GM23338 (cell line): ENCODE results near the gene OR2AE1. TPM values are rescaled to one million over a fixed set of nuclear protein-coding genes. Genes with fewer than 3 reads are reported as not detected.

Source experiments
- ATAC-seq: fragments of 200-7000 bp; cut with Tn5 transposase; 3 replicates; pipeline ENCODE4 v1.9.1; 2020
- DNase-seq: peaks from one replicate; pipeline ENCODE4 v3.0.0-alpha.2; 2015; ENCODE audit warnings: low spot score
- H2AFZ ChIP-seq: fragments of 200-600 bp; sonication (generic); 2 replicates; pipeline ENCODE4 v1.8.0; 2016; ENCODE audit warnings: antibody characterized with exemption, mild to moderate bottlenecking, moderate library complexity
- H3F3A ChIP-seq: fragments of 200-600 bp; sonication (generic); replicated peaks from 2 replicates; pipeline ENCODE4 v1.8.0; 2017; ENCODE audit warnings: antibody characterized with exemption, mixed run types, low read depth
- H3K27ac ChIP-seq: fragments of 200-600 bp; sonication (generic); 2 replicates; pipeline ENCODE4 v1.6.1; 2016; ENCODE audit warnings: low read depth
- H3K27me3 ChIP-seq: fragments of 200-600 bp; sonication (generic); 2 replicates; pipeline ENCODE4 v1.8.0; 2016; ENCODE audit warnings: mild to moderate bottlenecking, mixed run types, moderate library complexity; ENCODE audit not compliant: insufficient read depth
- H3K36me3 ChIP-seq: fragments of 200-600 bp; sonication (generic); 2 replicates; pipeline ENCODE4 v1.8.0; 2016; ENCODE audit warnings: mild to moderate bottlenecking; ENCODE audit not compliant: insufficient read depth
- H3K4me1 ChIP-seq: fragments of 200-600 bp; sonication (generic); 2 replicates; pipeline ENCODE4 v1.8.0; 2016; ENCODE audit warnings: mild to moderate bottlenecking, moderate library complexity; ENCODE audit not compliant: insufficient read depth
- H3K4me2 ChIP-seq: fragments of 200-600 bp; sonication (generic); 2 replicates; pipeline ENCODE4 v1.7.1; 2017; ENCODE audit warnings: mixed run types
- H3K4me3 ChIP-seq: fragments of 200-600 bp; sonication (generic); 2 replicates; pipeline ENCODE4 v1.6.1; 2016; ENCODE audit warnings: mixed run types
- H3K79me2 ChIP-seq: fragments of 200-600 bp; sonication (generic); replicated peaks from 2 replicates; pipeline ENCODE4 v1.8.0; 2017; ENCODE audit warnings: mild to moderate bottlenecking; ENCODE audit not compliant: insufficient read depth
- H3K9me2 ChIP-seq: fragments of 200-600 bp; sonication (generic); 2 replicates; pipeline ENCODE4 v1.8.0; 2017; ENCODE audit not compliant: insufficient read depth
- H4K20me1 ChIP-seq: fragments of 200-600 bp; sonication (generic); replicated peaks from 2 replicates; pipeline ENCODE4 v1.8.0; 2017; ENCODE audit warnings: mild to moderate bottlenecking; ENCODE audit not compliant: insufficient read depth
- H3K27ac Mint-ChIP-seq: 2 replicates; pipeline ENCODE4 v1.8.0; 2020; ENCODE audit warnings: inconsistent platforms, mild to moderate bottlenecking, moderate library complexity, mixed read lengths
- H3K27me3 Mint-ChIP-seq: 3 replicates; pipeline ENCODE4 v1.8.0; 2022; ENCODE audit warnings: low read depth, mild to moderate bottlenecking, moderate library complexity, mixed read lengths, inconsistent platforms; ENCODE audit not compliant: insufficient read depth, poor library complexity
- H3K36me3 Mint-ChIP-seq: 3 replicates; pipeline ENCODE4 v1.8.0; 2021; ENCODE audit warnings: low read depth, mild to moderate bottlenecking, inconsistent platforms, moderate library complexity, mixed read lengths
- H3K4me1 Mint-ChIP-seq: 3 replicates; pipeline ENCODE4 v1.8.0; 2020; ENCODE audit warnings: mild to moderate bottlenecking, inconsistent platforms, mixed read lengths
- H3K4me3 Mint-ChIP-seq: 3 replicates; pipeline ENCODE4 v1.8.0; 2021; ENCODE audit warnings: moderate library complexity, mild to moderate bottlenecking, inconsistent platforms, mixed read lengths
- H3K9me3 Mint-ChIP-seq: 3 replicates; pipeline ENCODE4 v1.8.0; 2020; ENCODE audit warnings: moderate library complexity, mild to moderate bottlenecking, inconsistent platforms, mixed read lengths
- CREB1 ChIP-seq: fragments of 250-450 bp; sonication (Bioruptor Pico); IDR thresholded peaks from 2 replicates; pipeline ENCODE4 v1.5.0; 2020; ENCODE audit warnings: low read depth, mild to moderate bottlenecking, moderate library complexity
- CTCF ChIP-seq, 2 experiments: fragments of 200-600 bp in 1 of 2; sonication (generic) in 1 of 2; conservative IDR thresholded peaks; 2 replicates each; pipeline versions ENCODE4 v1.5.1 to v1.6.1; 2016 to 2017; ENCODE audit warnings: antibody characterized with exemption in 2 of 2, low read depth in 2 of 2, mild to moderate bottlenecking in 2 of 2, moderate library complexity in 1 of 2
- ETS1 ChIP-seq: IDR thresholded peaks from 2 replicates; pipeline ENCODE4 v1.6.1; 2016; ENCODE audit warnings: antibody characterized with exemption
- EZH2 ChIP-seq: fragments of 200-600 bp; sonication (generic); IDR thresholded peaks from one replicate; pipeline ENCODE4 v1.8.0; 2017; ENCODE audit warnings: antibody characterized with exemption, mild to moderate bottlenecking, low read depth; ENCODE audit not compliant: unreplicated experiment
- EZH2phosphoT487 ChIP-seq: fragments of 200-600 bp; sonication (generic); IDR thresholded peaks from one replicate; pipeline ENCODE4 v1.8.1; 2018; ENCODE audit warnings: antibody characterized with exemption; ENCODE audit not compliant: unreplicated experiment
- JUNB ChIP-seq: IDR thresholded peaks from one replicate; pipeline ENCODE4 v1.6.1; 2016; ENCODE audit warnings: antibody characterized with exemption; ENCODE audit not compliant: unreplicated experiment
- NANOG ChIP-seq: IDR thresholded peaks from 2 replicates; pipeline ENCODE4 v1.6.1; 2016; ENCODE audit warnings: antibody characterized with exemption, borderline replicate concordance
- POLR2AphosphoS5 ChIP-seq: IDR thresholded peaks from 2 replicates; pipeline ENCODE4 v1.6.1; 2016; ENCODE audit warnings: antibody characterized with exemption, low read depth
- REST ChIP-seq: IDR thresholded peaks from one replicate; pipeline ENCODE4 v1.6.1; 2018; ENCODE audit warnings: antibody characterized with exemption; ENCODE audit not compliant: unreplicated experiment
- STAT1 ChIP-seq: IDR thresholded peaks from one replicate; pipeline ENCODE4 v1.6.1; 2016; ENCODE audit warnings: antibody characterized with exemption; ENCODE audit not compliant: unreplicated experiment
- ZNF114 ChIP-seq: fragments of 250-450 bp; sonication (Bioruptor Pico); IDR thresholded peaks from 2 replicates; pipeline ENCODE4 v1.5.0; 2020; ENCODE audit warnings: mild to moderate bottlenecking, moderate library complexity
- ZNF331 ChIP-seq: fragments of 250-450 bp; sonication (Bioruptor Pico); IDR thresholded peaks from 2 replicates; pipeline ENCODE4 v1.5.0; 2020; ENCODE audit warnings: low read depth, mild to moderate bottlenecking, moderate library complexity
- polyA plus RNA-seq: library from polyadenylated mRNA; unstranded; fragments of >200 nt; fragmentation: Nextera tagmentation; extraction: Ambion mirVana; gene quantifications from 2 replicates; pipeline ENCODE4 v1.2.1, GENCODE V29; 2016
- total RNA-seq: library from RNA; depleted of rRNA; stranded (reverse); fragments of >200 nt; shearing (Covaris generic); gene quantifications from 2 replicates; pipeline ENCODE4 v1.2.3, GENCODE V29; 2014

The OR2AE1 gene
- total and polyA plus RNA-seq, 2 experiments from 2014 or later, result not detected

GRCh38 chr7:99926321-99926720 lies 49.5 kb upstream of the OR2AE1 start:
- Histone ChIP-seq H4K20me1 (no peaks in the 10 kb centered on the region), H3K4me3 (no peak overlapping the region), H2AFZ (peak overlapping the region; percentile 70; the same call in 1 of the 2 replicates), H3K4me2 (no peak overlapping the region), H3K9me2 (peaks cover 22% of the 10 kb centered on the region), H3K27ac (no peak overlapping the region), H3F3A (no peaks in the 10 kb centered on the region), H3K79me2 (no peaks in the 10 kb centered on the region), H3K4me1 (peaks cover 9% of the 10 kb centered on the region), H3K36me3 (no peaks in the 10 kb centered on the region), H3K27me3 (no peaks in the 10 kb centered on the region)
- ATAC-seq (no peak), DNase-seq (no peak)
- Mint-ChIP-seq H3K9me3 (peaks cover 14% of the 10 kb centered on the region), H3K36me3 (peaks cover 21% of the 10 kb centered on the region), H3K4me1 (peaks cover 25% of the 10 kb centered on the region), H3K27ac (no peak overlapping the region), H3K4me3 (no peak overlapping the region), H3K27me3 (peaks cover 7% of the 10 kb centered on the region)
- no peak for TF ChIP-seq CTCF (conservative IDR thresholded peaks at IDR 0.05; ENCODE audit: low read depth in 2 of 2)
- no peak for TF ChIP-seq CREB1 (CRISPR knock-in tag)
- no peak for TF ChIP-seq EZH2phosphoT487
- TF ChIP-seq ZNF331 (CRISPR knock-in tag), result no peak
- TF ChIP-seq POLR2AphosphoS5, result no peak

- no peak overlapping the region for H3K4me2 ChIP-seq
- H3K79me2 ChIP-seq, result peaks cover 6% of the 10 kb centered on the region
- H3K27me3 ChIP-seq, result no peaks in the 10 kb centered on the region
- no peak overlapping the region for H3K4me3 ChIP-seq
- H3K4me3 Mint-ChIP-seq, result no peak overlapping the region
- TF ChIP-seq CREB1 (CRISPR knock-in tag), result no peak
- TF ChIP-seq ZNF331 (CRISPR knock-in tag), result no peak
- TF ChIP-seq CTCF (conservative IDR thresholded peaks at IDR 0.05; ENCODE audit: low read depth in 2 of 2), result no peak
- TF ChIP-seq STAT1, result no peak
- no peak for TF ChIP-seq EZH2phosphoT487
- TF ChIP-seq POLR2AphosphoS5, result no peak
- no peak for TF ChIP-seq ZNF114 (CRISPR knock-in tag)
- no peak for TF ChIP-seq REST
- TF ChIP-seq ETS1, result no peak
- TF ChIP-seq JUNB, result no peak
- TF ChIP-seq NANOG, result no peak
- TF ChIP-seq EZH2, result no peak
- H3K9me2 ChIP-seq, result peaks cover 5% of the 10 kb centered on the region; the same call in 1 of the 2 replicates
- H3K36me3 ChIP-seq, result no peaks in the 10 kb centered on the region
- peaks cover 4% of the 10 kb centered on the region for H3K27me3 Mint-ChIP-seq
- H3K4me1 Mint-ChIP-seq, result peaks cover 8% of the 10 kb centered on the region; the same call in 2 of the 3 replicates
- H3K9me3 Mint-ChIP-seq, result peaks cover 34% of the 10 kb centered on the region
- no peaks in the 10 kb centered on the region; the same call in 1 of the 2 replicates for H4K20me1 ChIP-seq
- H3K27ac ChIP-seq, result no peak overlapping the region
- no peaks in the 10 kb centered on the region for H3F3A ChIP-seq
- ATAC-seq, result no peak
- no peak overlapping the region for H2AFZ ChIP-seq
- no peak for DNase-seq
- H3K4me1 ChIP-seq, result no peaks in the 10 kb centered on the region
- no peak overlapping the region for H3K27ac Mint-ChIP-seq
- peaks cover 33% of the 10 kb centered on the region for H3K36me3 Mint-ChIP-seq
These were observed 46.4 kb upstream of the OR2AE1 start for GRCh38 chr7:99923200-99923599.
